ENCODE measurements around the gene RUNX2.

RUNX2 gene

DNA sequence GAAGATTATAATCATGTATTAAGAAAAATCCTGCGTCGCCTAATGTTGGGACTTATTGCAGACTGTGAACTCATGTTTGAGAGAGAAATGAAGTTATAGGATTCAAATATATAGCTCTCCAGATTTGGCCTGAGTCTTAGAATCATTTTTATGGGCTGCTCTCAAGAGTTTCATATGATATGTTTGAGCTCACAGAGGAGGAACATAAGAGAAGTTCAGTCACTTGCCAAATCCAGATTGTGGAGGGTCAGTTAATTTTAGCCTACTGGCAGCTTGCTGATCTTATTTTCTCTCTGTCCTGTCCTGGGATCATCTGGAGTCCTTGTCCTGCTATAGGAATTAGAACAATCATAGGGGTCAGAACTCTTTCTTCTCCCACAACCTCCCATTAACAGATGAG lies 235.7 kb downstream of the RUNX2 start:
- no peak for DNase-seq

DNA sequence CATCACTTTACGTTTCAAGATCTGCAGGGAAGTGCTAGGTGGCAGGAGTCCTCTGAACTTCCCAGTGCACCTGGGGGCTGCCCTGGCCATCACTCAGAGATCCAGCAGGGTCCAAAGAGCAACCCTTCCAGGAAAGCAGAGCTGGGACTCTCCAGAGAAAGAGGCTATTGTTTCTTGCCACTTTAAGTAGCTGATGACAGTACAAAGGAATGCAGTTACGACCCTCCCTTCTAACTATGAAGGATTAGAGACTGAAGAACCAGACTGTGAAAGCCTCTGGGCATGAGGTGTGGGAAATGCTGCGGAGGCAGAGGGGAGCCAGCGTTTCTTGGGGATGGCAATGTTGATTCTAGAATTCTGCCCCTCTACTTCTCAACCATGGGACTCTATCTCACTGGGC lies 238.8 kb downstream of the RUNX2 start:
- no peak for DNase-seq

GRCh38 chr6:45567879-45568278 lies 239.7 kb downstream of the RUNX2 start:
- no peak for DNase-seq

DNA sequence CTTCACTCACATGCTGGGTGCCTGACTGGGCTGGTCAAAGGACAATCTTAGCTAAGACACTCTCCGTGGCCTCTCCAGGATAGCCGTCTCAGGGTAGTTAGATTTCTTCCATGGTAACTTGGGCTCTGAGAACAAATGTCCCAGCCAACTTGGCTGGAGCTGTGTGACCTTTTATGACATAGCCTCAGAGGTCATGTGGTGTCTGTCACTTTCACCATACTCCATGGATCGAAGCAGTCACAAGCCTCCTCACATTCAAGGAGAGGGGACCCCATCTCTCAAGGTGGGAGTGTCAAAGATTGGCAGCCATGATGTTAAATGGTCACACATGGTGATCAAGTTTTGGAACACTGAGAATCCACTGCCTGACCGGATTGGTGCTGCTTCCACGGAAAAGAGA lies 240.5 kb downstream of the RUNX2 start:
- no peak for DNase-seq

- no peak for DNase-seq
Observed at GRCh38 chr6:45569210-45569945, 241.2 kb downstream of the RUNX2 start.

DNA sequence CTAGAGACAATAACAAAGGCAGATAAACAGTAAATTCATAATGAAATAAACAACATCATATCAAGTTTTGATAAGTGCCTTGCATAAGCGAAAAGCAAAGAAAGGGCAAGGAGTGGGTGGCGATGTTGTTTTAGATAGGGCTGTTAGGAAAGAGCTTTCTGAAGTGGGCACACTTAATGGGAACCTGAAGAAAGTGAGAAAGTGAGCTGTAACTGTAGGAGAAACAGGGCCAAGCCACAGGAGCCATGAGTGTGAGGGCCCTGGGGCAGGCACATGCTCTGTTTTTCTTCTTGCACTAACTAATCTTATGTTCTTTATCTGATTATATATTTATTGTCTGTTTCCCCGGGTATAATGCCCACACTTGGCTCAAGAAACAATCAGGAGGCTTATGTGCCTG lies 243.0 kb downstream of the RUNX2 start:
- DNase-seq: no peak

DNA sequence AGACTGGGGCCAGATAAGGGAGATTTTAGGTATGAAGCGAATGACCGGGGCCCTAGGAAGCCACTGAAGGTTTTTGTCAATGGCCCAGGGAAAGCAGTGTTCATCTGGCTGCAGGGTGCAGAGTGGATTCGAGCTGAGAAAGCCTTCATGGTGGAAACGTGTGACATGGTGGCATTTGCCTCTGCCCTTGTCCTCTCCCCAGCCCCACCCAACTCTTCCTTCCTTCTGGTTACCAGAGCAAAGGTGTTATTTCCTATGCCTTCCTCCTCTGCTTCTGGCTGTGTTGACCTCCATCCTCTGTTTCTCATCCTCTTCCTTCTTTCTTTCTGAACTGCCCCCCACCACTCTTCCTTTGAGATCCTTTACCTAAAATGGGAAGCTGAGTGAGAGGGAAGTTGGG lies 244.7 kb downstream of the RUNX2 start:
- DNase-seq: no peak

DNA sequence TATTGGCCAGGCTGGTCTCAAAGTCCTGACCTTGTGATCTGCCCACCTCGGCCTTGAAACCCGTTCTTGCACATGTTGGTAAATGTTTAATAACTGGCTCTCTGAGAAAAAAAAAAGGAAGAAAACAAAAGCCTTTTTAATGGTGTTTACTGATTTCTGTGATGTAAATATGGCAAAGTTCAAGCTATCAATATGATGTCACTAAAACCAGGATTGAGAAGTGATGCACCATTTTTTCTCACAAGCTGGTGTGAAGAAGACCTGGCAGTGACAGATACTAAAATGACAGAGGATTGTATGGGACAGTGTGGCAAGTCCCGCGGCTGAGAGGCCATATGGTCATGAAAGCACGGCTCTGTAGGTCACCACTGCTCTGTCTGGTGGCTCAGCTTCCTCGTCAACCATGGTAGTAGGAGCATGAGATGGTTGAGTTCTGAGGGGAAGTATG lies 245.9 kb downstream of the RUNX2 start:
- DNase-seq: no peak

DNA sequence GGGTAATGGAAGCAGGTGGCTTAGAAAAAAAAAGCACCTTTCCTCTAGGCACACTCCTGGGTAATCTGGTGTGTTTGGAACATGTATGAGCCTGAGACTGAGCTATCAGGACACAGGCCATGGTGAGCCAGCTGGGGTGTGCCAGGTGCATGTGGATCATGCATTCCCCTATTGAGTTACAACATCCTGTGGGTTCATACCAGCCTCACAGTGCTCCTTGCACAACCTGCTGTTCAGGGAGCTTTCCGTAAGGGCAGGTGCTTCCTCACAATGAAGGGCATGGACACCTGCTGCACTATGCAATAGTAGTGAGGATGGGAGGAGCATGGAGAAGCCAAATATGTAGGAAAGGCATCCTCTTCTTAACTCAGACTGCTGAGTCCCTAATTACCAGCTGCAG lies 246.8 kb downstream of the RUNX2 start:
- DNase-seq: no peak

DNA sequence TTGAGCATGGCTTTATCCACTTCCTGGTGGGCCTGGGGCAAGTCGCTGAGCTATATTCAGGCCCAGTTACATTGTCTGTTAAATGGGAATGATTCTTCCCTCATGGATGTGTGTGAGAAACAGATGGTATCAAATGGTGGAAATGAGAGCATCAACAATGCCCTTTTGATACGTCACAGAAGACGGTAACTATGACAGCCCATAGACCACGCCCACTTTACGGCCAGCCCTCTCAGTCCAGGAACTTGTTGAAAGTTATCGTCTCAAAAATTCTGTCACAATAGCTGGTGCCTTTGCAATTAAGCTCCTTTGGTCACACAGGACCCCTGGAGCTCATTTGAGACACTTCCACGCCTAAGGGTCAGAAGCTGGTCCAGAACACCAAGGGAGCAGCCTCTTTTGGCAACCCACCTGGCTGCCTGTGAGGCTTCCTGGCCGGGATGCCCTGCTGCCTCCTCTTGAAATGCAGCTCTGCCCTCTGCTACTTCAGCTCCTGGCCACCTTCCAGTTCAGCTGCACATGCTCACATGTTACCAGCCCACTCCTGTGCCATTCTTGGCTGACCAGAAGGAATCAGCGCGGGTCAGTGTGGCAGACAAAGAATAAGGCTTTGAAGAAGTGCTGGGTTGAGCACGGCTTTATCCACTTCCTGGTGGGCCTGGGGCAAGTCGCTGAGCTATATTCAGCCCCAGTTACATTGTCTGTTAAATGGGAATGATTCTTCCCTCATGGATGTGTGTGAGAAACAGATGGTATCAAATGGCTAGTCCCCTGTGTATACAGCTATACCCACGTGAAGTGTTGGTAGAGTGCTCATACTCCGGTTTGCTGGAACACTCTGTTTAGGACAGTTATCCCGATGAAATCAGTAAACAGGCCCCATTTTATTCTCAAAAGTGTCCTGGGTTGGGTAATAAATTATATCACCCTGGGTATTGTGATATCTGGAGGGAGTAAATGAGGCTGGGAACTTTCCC lies 248.8 kb downstream of the RUNX2 start:
- no peak for DNase-seq

DNA sequence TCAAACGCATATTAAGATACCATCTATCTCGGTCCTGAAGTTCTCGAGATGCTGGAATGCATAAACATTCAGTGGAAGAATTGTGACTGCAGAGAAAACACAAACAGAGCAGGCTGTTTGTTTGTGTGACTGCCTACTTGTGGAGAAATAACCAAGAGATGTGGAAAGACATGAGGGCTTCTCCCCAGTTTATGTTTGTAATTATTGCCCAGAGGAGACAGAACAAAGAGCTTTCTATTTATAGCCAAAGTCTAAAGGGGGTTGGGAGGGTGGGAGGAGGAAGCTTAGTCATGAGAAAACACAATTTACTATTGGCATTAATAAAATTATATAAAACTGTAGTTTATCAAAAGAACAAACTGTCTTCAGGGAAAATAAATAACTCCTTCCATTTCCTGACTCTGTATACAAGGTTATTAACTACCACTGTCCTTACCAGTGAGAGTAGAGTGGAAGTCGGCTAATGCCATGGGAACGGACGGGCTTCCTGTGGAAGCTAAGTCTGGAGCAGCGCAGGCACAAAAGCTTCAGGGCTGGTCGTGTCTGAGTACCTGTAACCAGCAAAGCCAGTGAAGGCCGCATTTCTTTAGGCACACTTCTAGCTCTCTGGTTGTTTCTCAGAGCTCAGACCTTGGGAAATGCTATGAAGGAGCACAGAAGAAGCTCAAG lies 249.8 kb downstream of the RUNX2 start:
- DNase-seq: no peak

DNA sequence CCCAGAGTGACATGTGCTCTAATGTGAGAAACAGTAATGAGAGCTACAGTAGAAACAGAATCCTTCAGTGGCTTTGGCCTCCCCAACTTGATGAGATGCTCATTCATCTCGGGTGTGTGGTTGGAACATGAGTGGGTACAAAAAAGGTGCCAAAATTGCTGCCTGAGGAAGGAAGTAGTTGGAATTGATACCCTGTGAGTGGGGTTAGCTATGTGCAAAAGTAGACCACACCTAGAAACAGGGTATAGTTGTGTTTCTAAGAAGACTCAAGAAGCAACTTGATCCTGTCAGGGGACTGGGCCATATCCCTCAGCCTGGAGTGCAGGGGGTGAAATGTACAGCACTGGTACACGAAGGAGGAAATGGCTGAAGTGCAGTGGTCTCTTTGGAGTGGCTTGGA lies 256.0 kb downstream of the RUNX2 start:
- no peak for DNase-seq

- DNase-seq: peak; percentile 48 to 52
Observed at GRCh38 chr6:45586216-45587171, 258.4 kb downstream of the RUNX2 start.

DNA sequence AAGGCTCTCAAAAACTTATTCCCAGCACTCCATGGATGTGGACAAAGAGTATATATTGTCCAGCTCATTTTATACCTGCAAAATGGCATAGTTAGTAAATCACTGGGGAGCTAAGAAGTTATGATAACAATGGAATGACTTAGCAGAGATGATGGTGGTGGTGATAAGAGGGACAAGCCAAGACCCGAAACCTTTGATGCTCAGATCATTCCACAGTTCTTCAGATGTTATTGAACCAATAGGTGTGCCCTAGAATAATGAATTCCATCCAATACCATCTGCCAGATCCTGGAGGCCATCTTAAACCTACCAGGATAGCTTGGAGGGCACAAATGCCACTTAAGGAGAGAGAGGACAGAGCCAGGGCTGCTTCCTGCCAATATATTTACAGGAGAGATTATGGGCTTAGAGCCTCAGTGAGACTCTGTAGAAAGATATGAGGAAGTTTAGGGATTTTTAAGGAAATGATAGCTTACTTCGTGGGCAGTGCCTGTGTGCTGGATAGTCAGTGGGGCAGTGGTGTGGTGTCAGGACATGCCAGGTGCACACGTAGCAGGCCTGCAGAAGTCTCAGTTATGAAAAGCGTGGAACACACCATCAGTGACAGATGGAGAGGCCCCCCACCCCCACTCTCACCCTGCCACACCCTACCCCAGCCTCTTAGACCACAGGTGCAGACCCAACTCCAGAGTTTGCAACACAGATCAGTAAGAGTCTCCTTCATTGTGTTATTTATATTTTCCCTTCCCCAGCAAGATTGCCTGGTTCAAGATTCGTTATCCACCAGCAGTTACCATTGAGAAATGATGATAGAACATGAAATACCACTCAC lies 259.3 kb downstream of the RUNX2 start:
- DNase-seq: no peak

DNA sequence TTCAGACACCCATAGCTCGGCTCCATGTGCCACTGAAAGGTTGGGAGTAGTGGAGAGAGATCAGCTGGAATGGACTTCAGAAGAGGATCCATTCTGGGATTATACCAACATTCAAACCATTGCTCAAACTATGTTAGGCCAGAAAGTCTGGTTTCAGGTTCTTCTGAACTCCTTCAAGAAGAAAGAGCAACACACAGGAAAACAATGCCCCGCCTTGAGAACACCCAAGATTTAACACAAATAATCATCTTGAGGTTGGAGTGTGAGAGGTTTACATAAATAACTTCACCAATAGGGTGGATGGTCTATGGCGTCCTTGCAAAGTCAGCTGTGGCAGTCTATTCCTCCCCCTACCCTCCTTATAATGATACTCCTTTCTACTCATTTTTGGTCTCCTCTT lies 261.2 kb downstream of the RUNX2 start:
- DNase-seq: no peak

GRCh38 chr6:45590226-45590625 lies 262.1 kb downstream of the RUNX2 start:
- no peak for DNase-seq

GRCh38 chr6:45590696-45591184 lies 262.6 kb downstream of the RUNX2 start:
- DNase-seq: no peak

DNA sequence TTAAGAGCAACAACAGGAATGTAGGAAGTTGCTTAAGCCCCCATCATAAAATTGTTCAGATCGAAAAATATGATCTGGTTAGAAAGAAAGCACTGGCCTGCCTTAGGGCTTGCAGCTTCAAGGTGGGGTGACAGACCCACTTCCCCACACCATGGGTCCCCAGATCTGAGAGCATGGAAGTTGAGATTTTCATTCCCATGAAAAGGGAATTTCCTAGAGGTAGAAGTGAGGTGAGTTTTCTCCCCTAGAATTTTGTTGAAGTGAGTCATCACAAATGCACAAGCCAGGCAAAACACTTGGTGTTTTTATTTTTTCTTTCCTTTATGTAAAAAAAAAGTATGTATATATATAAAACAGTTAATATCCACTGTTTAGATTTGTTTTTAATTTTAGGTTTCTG lies 263.2 kb downstream of the RUNX2 start:
- DNase-seq: no peak

DNA sequence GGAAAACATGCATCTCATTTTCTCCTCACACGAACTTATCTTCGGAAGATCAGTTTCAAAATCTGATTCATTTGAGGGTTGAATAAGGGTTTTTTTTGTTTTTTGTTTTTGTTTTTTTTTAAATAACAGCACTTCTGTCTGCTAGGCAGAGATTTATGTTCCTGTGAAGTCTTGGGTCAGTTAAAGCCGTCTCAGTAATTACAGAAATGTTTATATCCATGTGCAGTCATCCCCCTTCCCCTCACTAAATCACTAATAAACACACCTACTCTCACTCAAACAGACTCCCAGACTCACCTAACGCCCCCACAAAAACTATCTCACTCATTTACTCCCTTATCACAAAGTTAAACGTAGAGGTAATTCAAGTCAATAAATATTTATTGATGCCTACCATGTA lies 263.8 kb downstream of the RUNX2 start:
- DNase-seq: no peak

DNA sequence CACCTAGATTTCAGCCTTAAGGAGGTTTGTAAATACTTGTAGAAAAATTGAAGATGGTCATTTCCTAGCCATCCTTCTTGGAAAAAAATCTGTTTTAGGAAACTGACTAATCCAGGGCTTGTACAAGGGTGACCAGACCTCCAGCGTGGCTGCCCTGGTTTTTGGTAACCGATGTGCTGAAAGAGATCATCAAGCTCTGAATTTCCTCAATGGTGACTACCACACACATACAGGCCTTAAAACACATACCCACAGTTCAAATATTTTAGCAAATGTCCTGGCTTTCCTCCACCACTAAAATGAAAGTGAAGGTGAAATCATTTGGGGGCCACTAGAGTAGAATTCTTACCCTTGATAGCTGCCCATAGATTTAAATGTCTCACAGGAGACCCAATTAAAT lies 264.9 kb downstream of the RUNX2 start:
- DNase-seq: no peak

Data from activated CD4-positive, alpha-beta T cell treated with anti-CD3 and anti-CD28 coated beads, Interleukin-2, amount 50 U/mL, for 4 hours (primary cell).